GM12892 (cell line): ENCODE results near the gene ABI3BP.

ENCODE experiments used
- POLR2A ChIP-seq: IDR thresholded peaks from 2 replicates; pipeline ENCODE4 v1.6.1; 2011; ENCODE audit warnings: low read depth, low read length, control low read depth
- POLR2AphosphoS5 ChIP-seq: IDR thresholded peaks from 2 replicates; pipeline ENCODE4 v1.6.1; 2011; ENCODE audit warnings: low read depth, low read length, control low read depth
- TAF1 ChIP-seq: IDR thresholded peaks from 2 replicates; pipeline ENCODE4 v1.6.1; 2011; ENCODE audit warnings: low read depth, mild to moderate bottlenecking, control low read depth, low read length, borderline replicate concordance

GRCh38 chr3:101020351-101021015, 27.3 kb upstream of the ABI3BP start:
- TF ChIP-seq POLR2AphosphoS5 = no peak
- no peak for TF ChIP-seq TAF1
- TF ChIP-seq POLR2A = no peak
